Mesothelial cell of epicardium (in vitro differentiated cells): ENCODE data around the gene PRKAG1. TPM values are rescaled to one million over a fixed set of nuclear protein-coding genes. Genes with fewer than 3 reads are reported as not detected.

Experiments
- DNase-seq, 2 experiments: peaks; one replicate each; pipeline ENCODE4 v3.0.0; 2021; ENCODE audit warnings: low spot score in 2 of 2; ENCODE audit not compliant: unreplicated experiment in 2 of 2
- H3K27ac Mint-ChIP-seq: 2 replicates; pipeline ENCODE4 v1.8.0; 2021; ENCODE audit warnings: mixed read lengths
- H3K27me3 Mint-ChIP-seq: 2 replicates; pipeline ENCODE4 v1.8.0; 2021; ENCODE audit warnings: low read depth, mixed read lengths
- H3K36me3 Mint-ChIP-seq: 2 replicates; pipeline ENCODE4 v1.8.0; 2021; ENCODE audit warnings: mixed read lengths
- H3K4me1 Mint-ChIP-seq: 2 replicates; pipeline ENCODE4 v1.8.0; 2021; ENCODE audit warnings: mixed read lengths
- H3K4me3 Mint-ChIP-seq: 2 replicates; pipeline ENCODE4 v1.8.0; 2021; ENCODE audit warnings: mild to moderate bottlenecking, moderate library complexity, mixed read lengths
- H3K9me3 Mint-ChIP-seq: 2 replicates; pipeline ENCODE4 v1.8.0; 2021; ENCODE audit warnings: mixed read lengths
- total RNA-seq: library from RNA; stranded (reverse); gene quantifications from 3 replicates; pipeline ENCODE4 v1.2.1, GENCODE V29; 2021
- TF ChIP-seq, protein P1 (sequence below): fragments of 200-600 bp; sonication (generic); IDR thresholded peaks from one replicate; pipeline ENCODE4 v1.5.0; 2021; ENCODE audit warnings: antibody characterized with exemption; ENCODE audit not compliant: unreplicated experiment

The PRKAG1 gene
- total RNA-seq, 1 donor from 2014 or later, result 61.8 TPM

DNA sequence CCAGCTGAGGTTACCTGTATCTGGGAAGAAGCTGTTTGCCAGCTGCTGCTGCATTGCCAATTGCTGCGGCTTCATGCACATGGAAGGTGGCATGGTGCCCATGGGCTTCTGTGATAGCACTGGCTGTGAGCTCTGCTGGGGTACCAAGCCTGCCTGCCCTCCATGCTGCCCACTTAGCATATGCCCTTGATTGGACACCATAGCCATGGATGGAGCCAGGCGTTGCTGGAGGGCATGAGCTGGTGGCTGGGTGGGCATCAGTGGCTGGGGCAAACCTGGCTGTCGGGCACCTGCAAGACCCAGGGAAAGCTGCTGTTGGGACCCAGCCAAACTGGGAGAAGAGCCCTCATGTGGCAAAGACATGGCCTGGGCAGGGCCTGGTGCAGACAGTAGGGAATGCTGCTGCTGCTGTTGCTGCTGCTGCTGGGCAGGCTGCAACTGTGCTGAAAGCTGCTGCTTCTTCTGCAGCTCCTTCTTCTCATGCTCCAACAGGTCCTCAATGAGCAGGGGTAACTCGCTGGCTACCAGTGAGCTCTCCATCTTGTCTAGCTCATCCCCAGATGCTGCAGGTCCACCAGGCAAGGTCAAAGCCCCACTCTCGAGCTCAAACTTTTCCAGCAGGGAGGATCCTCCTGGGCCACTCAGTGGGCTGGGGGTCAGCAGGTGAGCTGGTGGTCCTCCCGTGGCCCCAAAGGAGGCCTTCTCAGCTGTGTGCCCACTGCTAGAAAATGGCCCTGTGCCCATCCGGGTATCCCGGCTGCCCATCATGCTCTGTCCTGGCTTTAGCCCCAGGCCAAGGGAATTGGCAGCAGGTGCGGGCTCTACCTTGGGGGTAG is 18.8 kb upstream of the PRKAG1 start:
- Mint-ChIP-seq H3K36me3 (peaks cover 20% of the 10 kb centered on the region), H3K4me1 (no peaks in the 10 kb centered on the region), H3K27me3 (no peaks in the 10 kb centered on the region), H3K27ac (no peak overlapping the region), H3K4me3 (no peak overlapping the region), H3K9me3 (no peaks in the 10 kb centered on the region)
- TF ChIP-seq, protein P1, sequence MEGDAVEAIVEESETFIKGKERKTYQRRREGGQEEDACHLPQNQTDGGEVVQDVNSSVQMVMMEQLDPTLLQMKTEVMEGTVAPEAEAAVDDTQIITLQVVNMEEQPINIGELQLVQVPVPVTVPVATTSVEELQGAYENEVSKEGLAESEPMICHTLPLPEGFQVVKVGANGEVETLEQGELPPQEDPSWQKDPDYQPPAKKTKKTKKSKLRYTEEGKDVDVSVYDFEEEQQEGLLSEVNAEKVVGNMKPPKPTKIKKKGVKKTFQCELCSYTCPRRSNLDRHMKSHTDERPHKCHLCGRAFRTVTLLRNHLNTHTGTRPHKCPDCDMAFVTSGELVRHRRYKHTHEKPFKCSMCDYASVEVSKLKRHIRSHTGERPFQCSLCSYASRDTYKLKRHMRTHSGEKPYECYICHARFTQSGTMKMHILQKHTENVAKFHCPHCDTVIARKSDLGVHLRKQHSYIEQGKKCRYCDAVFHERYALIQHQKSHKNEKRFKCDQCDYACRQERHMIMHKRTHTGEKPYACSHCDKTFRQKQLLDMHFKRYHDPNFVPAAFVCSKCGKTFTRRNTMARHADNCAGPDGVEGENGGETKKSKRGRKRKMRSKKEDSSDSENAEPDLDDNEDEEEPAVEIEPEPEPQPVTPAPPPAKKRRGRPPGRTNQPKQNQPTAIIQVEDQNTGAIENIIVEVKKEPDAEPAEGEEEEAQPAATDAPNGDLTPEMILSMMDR, result no peak
- no peak for DNase-seq

DNA sequence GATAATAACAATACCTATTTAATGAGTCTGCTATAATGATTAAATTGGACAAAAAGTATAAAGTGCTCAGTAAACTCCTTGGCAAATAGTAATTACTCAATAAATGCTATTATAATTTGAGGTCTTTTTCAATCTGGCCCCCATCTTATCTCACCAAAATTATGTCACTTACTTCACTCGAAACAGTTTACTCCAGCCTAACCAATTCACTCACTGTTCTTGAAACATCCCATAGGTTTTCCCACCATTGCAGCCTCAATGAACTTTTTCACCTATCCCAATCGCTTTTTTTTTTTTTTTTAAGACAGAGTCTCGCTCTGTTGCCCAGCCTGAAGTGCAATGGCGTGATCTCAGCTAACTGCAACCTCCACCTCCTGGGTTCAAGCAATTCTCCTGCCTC is 17.5 kb upstream of the PRKAG1 start:
- Mint-ChIP-seq H3K4me1 (no peaks in the 10 kb centered on the region), H3K27ac (no peak overlapping the region), H3K4me3 (no peak overlapping the region), H3K9me3 (no peaks in the 10 kb centered on the region), H3K27me3 (no peaks in the 10 kb centered on the region), H3K36me3 (peaks cover 23% of the 10 kb centered on the region)
- no peak for DNase-seq
- TF ChIP-seq, protein P1, result no peak

DNA sequence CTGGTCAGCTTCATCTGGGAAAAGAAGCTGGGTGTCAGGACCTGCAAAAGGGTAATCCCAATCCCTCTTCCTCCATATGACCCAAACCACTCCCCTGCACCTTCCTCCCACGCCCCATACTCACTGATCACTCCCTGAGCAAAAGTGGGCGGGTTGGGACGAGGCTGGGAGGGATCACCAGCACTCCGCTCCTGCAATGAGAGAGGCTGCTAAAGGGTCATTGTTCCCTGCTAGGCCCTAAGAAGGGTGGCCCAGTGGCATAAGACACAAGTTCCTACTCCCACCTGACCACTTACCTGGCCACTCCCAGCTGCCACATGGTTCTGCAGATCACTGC is 15.7 kb upstream of the PRKAG1 start:
- H3K27ac Mint-ChIP-seq, result no peak overlapping the region
- H3K27me3 Mint-ChIP-seq, result no peaks in the 10 kb centered on the region
- no peaks in the 10 kb centered on the region for H3K4me1 Mint-ChIP-seq
- H3K36me3 Mint-ChIP-seq, result peaks cover 25% of the 10 kb centered on the region
- H3K9me3 Mint-ChIP-seq, result no peaks in the 10 kb centered on the region
- no peak overlapping the region for H3K4me3 Mint-ChIP-seq
- TF ChIP-seq, protein P1, result no peak
- no peak for DNase-seq

DNA sequence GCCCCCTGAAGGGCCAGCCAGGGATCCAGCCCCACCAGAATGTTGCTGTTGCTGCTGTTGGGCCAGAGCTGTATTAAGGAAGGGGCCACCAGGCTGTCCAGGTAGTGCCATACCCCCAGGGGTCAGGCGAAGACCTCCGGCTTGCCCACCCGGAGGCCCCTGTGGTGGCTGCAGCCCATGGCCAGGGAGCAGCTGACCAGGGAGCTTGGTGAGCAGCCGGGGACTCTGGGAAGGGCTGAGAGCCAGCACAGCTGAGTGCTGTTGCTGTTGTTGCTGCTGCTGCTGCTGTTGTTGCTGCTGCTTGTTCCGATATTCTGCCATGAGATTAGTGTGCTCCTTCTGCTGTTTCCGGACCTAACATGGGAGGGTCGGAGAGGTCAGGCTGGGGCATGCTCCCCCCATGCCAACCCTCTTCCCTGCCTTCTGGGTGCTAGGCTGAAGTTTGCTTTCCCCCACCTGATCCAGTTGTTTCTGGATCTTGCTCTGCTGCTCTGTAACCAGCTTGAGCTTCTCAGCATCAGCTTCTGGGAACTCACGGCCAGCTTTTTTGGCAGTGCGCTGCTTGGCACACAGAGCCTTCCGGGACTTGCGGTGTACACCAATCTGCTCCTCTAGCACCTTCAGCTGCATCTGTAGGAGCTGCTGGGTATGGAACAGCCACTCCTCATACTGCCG is 15.2 kb upstream of the PRKAG1 start:
- Mint-ChIP-seq H3K36me3 (peaks cover 23% of the 10 kb centered on the region), H3K9me3 (no peaks in the 10 kb centered on the region), H3K4me1 (no peaks in the 10 kb centered on the region), H3K27ac (no peak overlapping the region), H3K4me3 (no peak overlapping the region), H3K27me3 (no peaks in the 10 kb centered on the region)
- no peak for DNase-seq
- TF ChIP-seq, protein P1, result no peak

DNA sequence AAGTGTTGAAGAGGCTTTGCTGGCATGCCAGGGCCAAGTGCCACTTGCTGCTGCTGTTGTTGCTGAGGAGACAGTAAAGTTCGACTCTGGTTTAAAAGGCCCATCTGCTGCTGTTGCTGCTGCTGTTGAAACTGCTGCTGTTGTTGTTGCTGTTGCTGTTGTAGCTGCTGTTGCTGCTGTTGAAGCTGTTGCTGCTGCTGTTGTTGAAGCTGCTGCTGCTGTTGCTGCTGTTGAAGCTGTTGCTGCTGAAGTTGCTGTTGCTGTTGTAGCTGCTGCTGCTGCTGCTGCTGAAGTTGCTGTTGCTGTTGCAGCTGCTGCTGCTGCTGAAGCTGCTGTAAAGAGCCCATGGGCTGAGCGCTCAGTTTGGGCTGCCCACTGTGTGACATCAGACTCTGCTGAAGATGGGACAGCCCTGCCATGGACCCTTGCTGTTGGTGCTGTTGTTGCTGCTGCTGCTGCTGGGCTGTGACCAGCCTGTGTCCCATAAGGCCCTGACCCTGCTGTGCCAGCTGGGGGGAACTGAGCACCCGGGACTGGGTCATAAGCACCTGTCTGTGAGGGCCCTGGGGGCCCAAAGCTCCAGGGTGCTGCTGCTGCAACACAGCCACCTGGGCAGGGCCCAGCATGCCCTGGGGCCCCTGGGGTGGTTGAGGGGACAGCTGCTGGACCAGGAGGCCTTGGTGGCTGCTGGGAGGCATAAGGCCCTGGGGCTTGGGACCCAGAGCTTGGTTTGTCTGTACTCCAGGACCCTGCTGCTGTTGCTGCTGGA is 14.3 kb upstream of the PRKAG1 start:
- H3K27ac Mint-ChIP-seq, result no peak overlapping the region
- TF ChIP-seq, protein P1, result no peak
- no peak for DNase-seq
- H3K36me3 Mint-ChIP-seq, result peaks cover 22% of the 10 kb centered on the region
- no peaks in the 10 kb centered on the region for H3K4me1 Mint-ChIP-seq
- H3K27me3 Mint-ChIP-seq, result no peaks in the 10 kb centered on the region
- H3K4me3 Mint-ChIP-seq, result no peak overlapping the region
- H3K9me3 Mint-ChIP-seq, result no peaks in the 10 kb centered on the region
